GM23338 (cell line): ENCODE data around the gene METRNL. TPM values are rescaled to one million over a fixed set of nuclear protein-coding genes. Genes with fewer than 3 reads are reported as not detected.

Experiments
- ATAC-seq: fragments of 200-7000 bp; cut with Tn5 transposase; 3 replicates; pipeline ENCODE4 v1.9.1; 2020
- DNase-seq: peaks from one replicate; pipeline ENCODE4 v3.0.0-alpha.2; 2015; ENCODE audit warnings: low spot score
- H2AFZ ChIP-seq: fragments of 200-600 bp; sonication (generic); 2 replicates; pipeline ENCODE4 v1.8.0; 2016; ENCODE audit warnings: antibody characterized with exemption, mild to moderate bottlenecking, moderate library complexity
- H3F3A ChIP-seq: fragments of 200-600 bp; sonication (generic); replicated peaks from 2 replicates; pipeline ENCODE4 v1.8.0; 2017; ENCODE audit warnings: antibody characterized with exemption, mixed run types, low read depth
- H3K27ac ChIP-seq: fragments of 200-600 bp; sonication (generic); 2 replicates; pipeline ENCODE4 v1.6.1; 2016; ENCODE audit warnings: low read depth
- H3K27me3 ChIP-seq: fragments of 200-600 bp; sonication (generic); 2 replicates; pipeline ENCODE4 v1.8.0; 2016; ENCODE audit warnings: mild to moderate bottlenecking, mixed run types, moderate library complexity; ENCODE audit not compliant: insufficient read depth
- H3K36me3 ChIP-seq: fragments of 200-600 bp; sonication (generic); 2 replicates; pipeline ENCODE4 v1.8.0; 2016; ENCODE audit warnings: mild to moderate bottlenecking; ENCODE audit not compliant: insufficient read depth
- H3K4me1 ChIP-seq: fragments of 200-600 bp; sonication (generic); 2 replicates; pipeline ENCODE4 v1.8.0; 2016; ENCODE audit warnings: mild to moderate bottlenecking, moderate library complexity; ENCODE audit not compliant: insufficient read depth
- H3K4me2 ChIP-seq: fragments of 200-600 bp; sonication (generic); 2 replicates; pipeline ENCODE4 v1.7.1; 2017; ENCODE audit warnings: mixed run types
- H3K4me3 ChIP-seq: fragments of 200-600 bp; sonication (generic); 2 replicates; pipeline ENCODE4 v1.6.1; 2016; ENCODE audit warnings: mixed run types
- H3K79me2 ChIP-seq: fragments of 200-600 bp; sonication (generic); replicated peaks from 2 replicates; pipeline ENCODE4 v1.8.0; 2017; ENCODE audit warnings: mild to moderate bottlenecking; ENCODE audit not compliant: insufficient read depth
- H3K9me2 ChIP-seq: fragments of 200-600 bp; sonication (generic); 2 replicates; pipeline ENCODE4 v1.8.0; 2017; ENCODE audit not compliant: insufficient read depth
- H4K20me1 ChIP-seq: fragments of 200-600 bp; sonication (generic); replicated peaks from 2 replicates; pipeline ENCODE4 v1.8.0; 2017; ENCODE audit warnings: mild to moderate bottlenecking; ENCODE audit not compliant: insufficient read depth
- H3K27ac Mint-ChIP-seq: 2 replicates; pipeline ENCODE4 v1.8.0; 2020; ENCODE audit warnings: inconsistent platforms, mild to moderate bottlenecking, moderate library complexity, mixed read lengths
- H3K27me3 Mint-ChIP-seq: 3 replicates; pipeline ENCODE4 v1.8.0; 2022; ENCODE audit warnings: low read depth, mild to moderate bottlenecking, moderate library complexity, mixed read lengths, inconsistent platforms; ENCODE audit not compliant: insufficient read depth, poor library complexity
- H3K36me3 Mint-ChIP-seq: 3 replicates; pipeline ENCODE4 v1.8.0; 2021; ENCODE audit warnings: low read depth, mild to moderate bottlenecking, inconsistent platforms, moderate library complexity, mixed read lengths
- H3K4me1 Mint-ChIP-seq: 3 replicates; pipeline ENCODE4 v1.8.0; 2020; ENCODE audit warnings: mild to moderate bottlenecking, inconsistent platforms, mixed read lengths
- H3K4me3 Mint-ChIP-seq: 3 replicates; pipeline ENCODE4 v1.8.0; 2021; ENCODE audit warnings: moderate library complexity, mild to moderate bottlenecking, inconsistent platforms, mixed read lengths
- H3K9me3 Mint-ChIP-seq: 3 replicates; pipeline ENCODE4 v1.8.0; 2020; ENCODE audit warnings: moderate library complexity, mild to moderate bottlenecking, inconsistent platforms, mixed read lengths
- CREB1 ChIP-seq: fragments of 250-450 bp; sonication (Bioruptor Pico); IDR thresholded peaks from 2 replicates; pipeline ENCODE4 v1.5.0; 2020; ENCODE audit warnings: low read depth, mild to moderate bottlenecking, moderate library complexity
- CTCF ChIP-seq, 2 experiments: fragments of 200-600 bp in 1 of 2; sonication (generic) in 1 of 2; conservative IDR thresholded peaks; 2 replicates each; pipeline versions ENCODE4 v1.5.1 to v1.6.1; 2016 to 2017; ENCODE audit warnings: antibody characterized with exemption in 2 of 2, low read depth in 2 of 2, mild to moderate bottlenecking in 2 of 2, moderate library complexity in 1 of 2
- ETS1 ChIP-seq: IDR thresholded peaks from 2 replicates; pipeline ENCODE4 v1.6.1; 2016; ENCODE audit warnings: antibody characterized with exemption
- EZH2 ChIP-seq: fragments of 200-600 bp; sonication (generic); IDR thresholded peaks from one replicate; pipeline ENCODE4 v1.8.0; 2017; ENCODE audit warnings: antibody characterized with exemption, mild to moderate bottlenecking, low read depth; ENCODE audit not compliant: unreplicated experiment
- EZH2phosphoT487 ChIP-seq: fragments of 200-600 bp; sonication (generic); IDR thresholded peaks from one replicate; pipeline ENCODE4 v1.8.1; 2018; ENCODE audit warnings: antibody characterized with exemption; ENCODE audit not compliant: unreplicated experiment
- JUNB ChIP-seq: IDR thresholded peaks from one replicate; pipeline ENCODE4 v1.6.1; 2016; ENCODE audit warnings: antibody characterized with exemption; ENCODE audit not compliant: unreplicated experiment
- NANOG ChIP-seq: IDR thresholded peaks from 2 replicates; pipeline ENCODE4 v1.6.1; 2016; ENCODE audit warnings: antibody characterized with exemption, borderline replicate concordance
- POLR2AphosphoS5 ChIP-seq: IDR thresholded peaks from 2 replicates; pipeline ENCODE4 v1.6.1; 2016; ENCODE audit warnings: antibody characterized with exemption, low read depth
- REST ChIP-seq: IDR thresholded peaks from one replicate; pipeline ENCODE4 v1.6.1; 2018; ENCODE audit warnings: antibody characterized with exemption; ENCODE audit not compliant: unreplicated experiment
- STAT1 ChIP-seq: IDR thresholded peaks from one replicate; pipeline ENCODE4 v1.6.1; 2016; ENCODE audit warnings: antibody characterized with exemption; ENCODE audit not compliant: unreplicated experiment
- ZNF331 ChIP-seq: fragments of 250-450 bp; sonication (Bioruptor Pico); IDR thresholded peaks from 2 replicates; pipeline ENCODE4 v1.5.0; 2020; ENCODE audit warnings: low read depth, mild to moderate bottlenecking, moderate library complexity
- polyA plus RNA-seq: library from polyadenylated mRNA; unstranded; fragments of >200 nt; fragmentation: Nextera tagmentation; extraction: Ambion mirVana; gene quantifications from 2 replicates; pipeline ENCODE4 v1.2.1, GENCODE V29; 2016
- total RNA-seq: library from RNA; depleted of rRNA; stranded (reverse); fragments of >200 nt; shearing (Covaris generic); gene quantifications from 2 replicates; pipeline ENCODE4 v1.2.3, GENCODE V29; 2014

The METRNL gene
- total and polyA plus RNA-seq, 2 experiments from 2014 or later, result 12.2 to 20.2 TPM

GRCh38 chr17:83084214-83084613, 4.8 kb downstream of the METRNL start:
- Histone ChIP-seq H4K20me1 (no peaks in the 10 kb centered on the region; the same call in 1 of the 2 replicates), H3K4me2 (peak overlapping the region; percentile 64; the same call in 1 of the 2 replicates), H3K79me2 (peaks cover 50% of the 10 kb centered on the region), H3K4me3 (no peak overlapping the region), H3K9me2 (no peaks in the 10 kb centered on the region), H3K4me1 (peaks cover 23% of the 10 kb centered on the region), H3K27ac (peak overlapping the region; percentile 71), H3F3A (0 out of 2 replicates have a peak, but pooled peaks cover 6% of the 10 kb centered on the region), H2AFZ (no peak overlapping the region), H3K36me3 (no peaks in the 10 kb centered on the region), H3K27me3 (peaks cover 11% of the 10 kb centered on the region)
- TF ChIP-seq POLR2AphosphoS5, result no peak
- TF ChIP-seq ZNF331 (CRISPR knock-in tag), result no peak
- no peak for TF ChIP-seq EZH2
- TF ChIP-seq EZH2phosphoT487, result no peak
- H3K27ac Mint-ChIP-seq, result peak overlapping the region; percentile 97
- H3K4me1 Mint-ChIP-seq, result peaks cover 44% of the 10 kb centered on the region
- H3K27me3 Mint-ChIP-seq, result peaks cover 23% of the 10 kb centered on the region
- ATAC-seq (no peak), DNase-seq (no peak)
- no peaks in the 10 kb centered on the region; the same call in 2 of the 3 replicates for H3K9me3 Mint-ChIP-seq
- H3K36me3 Mint-ChIP-seq, result peaks cover 19% of the 10 kb centered on the region; the same call in 2 of the 3 replicates
- no peak overlapping the region; the same call in 2 of the 3 replicates for H3K4me3 Mint-ChIP-seq

- H3K9me3 Mint-ChIP-seq, result no peaks in the 10 kb centered on the region; the same call in 2 of the 3 replicates
- H3K27me3 Mint-ChIP-seq, result peaks cover 23% of the 10 kb centered on the region
- H3K79me2 ChIP-seq, result peaks cover 50% of the 10 kb centered on the region
- H3K4me3 Mint-ChIP-seq, result no peak overlapping the region
- peaks cover 11% of the 10 kb centered on the region for H3K27me3 ChIP-seq
- H3F3A ChIP-seq, result 0 out of 2 replicates have a peak, but pooled peaks cover 6% of the 10 kb centered on the region
- peak overlapping the region; percentile 64; the same call in 1 of the 2 replicates for H3K4me2 ChIP-seq
- H3K27ac Mint-ChIP-seq, result peak overlapping the region; percentile 81
- no peaks in the 10 kb centered on the region for H3K36me3 ChIP-seq
- peaks cover 48% of the 10 kb centered on the region for H3K4me1 Mint-ChIP-seq
- peaks cover 23% of the 10 kb centered on the region for H3K4me1 ChIP-seq
- DNase-seq (no peak), ATAC-seq (no peak)
- H3K36me3 Mint-ChIP-seq, result peaks cover 19% of the 10 kb centered on the region; the same call in 2 of the 3 replicates
- H3K9me2 ChIP-seq, result no peaks in the 10 kb centered on the region
- H2AFZ ChIP-seq, result no peak overlapping the region
- no peak overlapping the region for H3K4me3 ChIP-seq
- H4K20me1 ChIP-seq, result no peaks in the 10 kb centered on the region; the same call in 1 of the 2 replicates
- H3K27ac ChIP-seq, result peak overlapping the region; percentile 71; the same call in 1 of the 2 replicates
- no peak for TF ChIP-seq EZH2
- no peak for TF ChIP-seq CTCF (conservative IDR thresholded peaks at IDR 0.05; ENCODE audit: low read depth in 2 of 2)
- no peak for TF ChIP-seq EZH2phosphoT487
- no peak for TF ChIP-seq ETS1
- TF ChIP-seq POLR2AphosphoS5, result no peak
- no peak for TF ChIP-seq ZNF331 (CRISPR knock-in tag)
- no peak for TF ChIP-seq STAT1
- TF ChIP-seq REST, result no peak
- no peak for TF ChIP-seq JUNB
- TF ChIP-seq NANOG, result no peak
- TF ChIP-seq CREB1 (CRISPR knock-in tag), result no peak
Observed at GRCh38 chr17:83084621-83085056, 5.2 kb downstream of the METRNL start.
